PC-3 (cell line): ENCODE data around the gene ADGRL3.

ENCODE experiments used
- CTCF ChIP-seq: fragments of 300-600 bp; sonication (generic); conservative IDR thresholded peaks from 2 replicates; pipeline ENCODE4 v1.5.1; 2017; ENCODE audit warnings: antibody characterized with exemption, low read depth, mild to moderate bottlenecking, low read length
- EZH2 ChIP-seq: fragments of 300-600 bp; sonication (generic); IDR thresholded peaks from one replicate; pipeline ENCODE4 v1.6.1; 2017; ENCODE audit warnings: antibody characterized with exemption, mild to moderate bottlenecking, low read length; ENCODE audit not compliant: unreplicated experiment
- EZH2phosphoT487 ChIP-seq: fragments of 300-600 bp; sonication (generic); IDR thresholded peaks from 2 replicates; pipeline ENCODE4 v1.6.1; 2018; ENCODE audit warnings: mild to moderate bottlenecking, antibody characterized with exemption, low read length, borderline replicate concordance

- TF ChIP-seq CTCF (no peak), EZH2phosphoT487 (no peak), EZH2 (no peak)
Observed at GRCh38 chr4:61202638-61203435, 2.7 kb downstream of the ADGRL3 start.
